Fibroblast of skin of abdomen (primary cell): ENCODE results near the gene ASPDH.
"Not testable (repeated sequence)": the region's sequence is repeated elsewhere in the genome, so short reads cannot be mapped to it uniquely, and the experiment has no call there.

Source experiments
- DNase-seq: peaks from one replicate; pipeline ENCODE4 v3.0.0-alpha.2; 2013

ASPDH gene

GRCh38 chr19:50476224-50476906 lies 37.3 kb downstream of the ASPDH start, which contains the start of the genes EMC10 and GARIN5A:
Gene EMC10 (plus strand): TSS chr19:50476507. CDS start chr19:50476545, 38 bp downstream.
Gene GARIN5A (minus strand): TSS chr19:50476848. CDS start chr19:50476388, 460 bp downstream.
- DNase-seq: peak; percentile 93

GRCh38 chr19:50475736-50476223 lies 37.9 kb downstream of the ASPDH start:
- no peak for DNase-seq

- no peak for DNase-seq
These were observed 38.6 kb downstream of the ASPDH start for GRCh38 chr19:50475101-50475568.

- DNase-seq: not testable (repeated sequence)
These were observed 40.4 kb downstream of the ASPDH start for GRCh38 chr19:50473336-50473735.

- no peak for DNase-seq
These were observed 44.9 kb downstream of the ASPDH start for GRCh38 chr19:50468818-50469217.

GRCh38 chr19:50467566-50467965 lies 46.1 kb downstream of the ASPDH start:
- DNase-seq: no peak

GRCh38 chr19:50466706-50467039 lies 47.0 kb downstream of the ASPDH start:
- DNase-seq: no peak

- DNase-seq: no peak
These were observed 47.6 kb downstream of the ASPDH start for GRCh38 chr19:50465986-50466705.

- DNase-seq: no peak
These were observed 48.7 kb downstream of the ASPDH start for GRCh38 chr19:50465000-50465399.

- no peak for DNase-seq
These were observed 49.4 kb downstream of the ASPDH start for GRCh38 chr19:50464348-50464747.

- DNase-seq: no peak
These were observed 50.7 kb downstream of the ASPDH start for GRCh38 chr19:50462970-50463369.
